Activated CD8-positive, alpha-beta memory T cell treated with anti-CD3 and anti-CD28 coated beads, Interleukin-2, amount 50 U/mL, for 24 hours (primary cell): ENCODE measurements around the gene PPP1CA.
"Not testable (repeated sequence)": the region's sequence is repeated elsewhere in the genome, so short reads cannot be mapped to it uniquely, and the experiment has no call there.

Experiments used
- DNase-seq: peaks from one replicate; pipeline ENCODE4 v3.0.0-alpha.2; 2020; ENCODE audit errors: extremely low read depth

Gene PPP1CA

GRCh38 chr11:67404515-67405195, 3.0 kb upstream of the PPP1CA start:
- no peak for DNase-seq

DNA sequence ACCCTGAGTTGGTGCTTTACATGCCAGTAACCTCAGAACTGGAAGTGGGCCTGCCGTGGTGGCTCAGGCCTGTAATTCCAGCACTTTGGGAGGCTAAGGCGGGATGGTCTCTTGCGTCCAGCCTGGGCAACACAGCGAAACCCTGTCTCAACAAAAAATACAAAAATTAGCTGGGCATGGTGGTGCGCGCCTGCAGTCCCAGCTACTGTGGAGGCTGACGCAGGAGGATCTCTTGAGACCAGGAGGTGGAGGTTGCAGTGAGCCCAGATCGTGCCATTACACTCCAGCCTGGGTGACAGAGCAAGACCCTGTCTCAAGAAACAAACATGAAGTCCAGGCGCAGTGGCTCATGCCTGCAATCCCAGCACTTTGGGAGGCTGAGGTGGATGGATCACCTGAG, 1.4 kb upstream of the PPP1CA start:
- not testable (repeated sequence) for DNase-seq

GRCh38 chr11:67402192-67402839, 658 bp upstream of the PPP1CA start:
- DNase-seq: not testable (repeated sequence)

- no peak for DNase-seq
Measured at GRCh38 chr11:67400942-67401494, 640 bp downstream of the PPP1CA start.

DNA sequence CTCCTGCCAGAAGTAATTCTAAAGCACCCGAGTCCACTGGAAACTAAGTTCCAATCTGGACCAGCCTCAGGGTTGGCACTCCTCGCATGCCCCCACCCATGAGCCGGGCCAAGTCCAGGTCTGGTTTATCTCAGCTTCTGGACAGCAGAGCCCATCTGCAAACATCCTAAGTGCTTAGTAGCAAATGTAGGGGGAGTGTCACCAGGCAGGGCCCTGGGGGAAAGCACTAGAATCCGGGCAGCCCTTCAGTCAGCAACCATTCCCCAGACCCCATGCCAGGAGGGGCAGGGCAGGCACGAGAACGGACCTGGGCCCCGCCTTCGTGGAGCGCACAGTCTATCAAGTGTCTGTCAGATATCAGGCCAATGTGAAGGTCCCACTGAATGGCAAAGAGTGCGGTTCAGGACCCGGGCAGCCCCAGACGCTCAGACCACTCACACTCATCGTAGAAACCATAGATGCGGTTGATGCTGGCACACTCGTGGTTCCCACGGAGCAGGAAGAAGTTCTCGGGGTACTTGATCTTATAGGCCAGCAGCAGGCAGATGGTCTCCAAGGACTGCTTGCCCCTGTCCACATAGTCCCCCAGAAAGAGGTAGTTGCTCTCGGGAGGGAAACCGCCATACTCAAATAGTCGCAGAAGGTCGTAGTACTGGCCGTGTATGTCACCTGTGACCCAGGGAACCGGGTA, 1.3 kb downstream of the PPP1CA start:
- no peak for DNase-seq

DNA sequence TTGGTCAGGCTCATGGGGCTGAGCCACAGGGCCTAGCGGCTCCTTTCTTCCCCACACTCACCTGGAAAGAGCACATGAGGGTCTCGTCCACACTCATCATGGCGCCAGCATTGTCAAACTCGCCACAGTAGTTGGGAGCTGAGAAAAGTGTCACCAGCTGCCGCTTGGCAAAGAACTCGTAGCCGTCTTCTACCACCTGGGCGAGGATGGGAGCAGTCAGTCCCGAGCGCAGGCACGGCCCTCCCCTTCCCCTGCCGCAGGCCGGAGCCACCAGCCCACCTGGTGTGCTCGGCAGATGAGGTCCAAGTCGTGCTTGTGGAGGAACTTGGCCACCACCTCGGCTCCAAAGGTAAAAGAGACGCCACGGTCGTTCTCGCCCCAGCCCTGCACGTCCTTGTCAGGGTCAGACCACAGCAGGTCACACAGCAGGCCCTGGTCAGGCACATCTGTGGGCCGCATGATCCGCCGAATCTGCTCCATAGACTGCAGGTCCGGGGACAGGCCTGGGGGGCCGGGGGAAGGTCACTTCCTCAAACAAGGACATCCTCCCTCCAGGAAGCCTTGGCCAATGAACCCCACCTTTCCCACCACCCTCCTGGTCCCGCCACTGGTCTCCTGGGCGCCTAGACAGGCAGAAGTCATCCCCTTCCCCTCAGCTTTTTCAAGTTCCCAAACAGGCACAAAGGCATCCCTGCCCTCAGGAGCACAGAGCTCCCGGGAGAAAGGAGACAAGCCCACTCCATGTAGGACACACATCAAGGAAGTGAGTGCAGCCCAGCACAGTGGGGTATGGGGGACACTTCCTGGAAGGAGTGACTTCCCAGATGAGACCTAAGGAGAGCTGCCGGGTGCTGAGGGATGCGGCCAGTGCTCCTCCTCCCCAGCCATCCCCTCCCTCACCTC, 2.7 kb downstream of the PPP1CA start:
- no peak for DNase-seq

GRCh38 chr11:67397986-67398660, 3.5 kb downstream of the PPP1CA start:
- no peak for DNase-seq

- DNase-seq: no peak
Measured at GRCh38 chr11:67397536-67397935, 4.1 kb downstream of the PPP1CA start.

DNA sequence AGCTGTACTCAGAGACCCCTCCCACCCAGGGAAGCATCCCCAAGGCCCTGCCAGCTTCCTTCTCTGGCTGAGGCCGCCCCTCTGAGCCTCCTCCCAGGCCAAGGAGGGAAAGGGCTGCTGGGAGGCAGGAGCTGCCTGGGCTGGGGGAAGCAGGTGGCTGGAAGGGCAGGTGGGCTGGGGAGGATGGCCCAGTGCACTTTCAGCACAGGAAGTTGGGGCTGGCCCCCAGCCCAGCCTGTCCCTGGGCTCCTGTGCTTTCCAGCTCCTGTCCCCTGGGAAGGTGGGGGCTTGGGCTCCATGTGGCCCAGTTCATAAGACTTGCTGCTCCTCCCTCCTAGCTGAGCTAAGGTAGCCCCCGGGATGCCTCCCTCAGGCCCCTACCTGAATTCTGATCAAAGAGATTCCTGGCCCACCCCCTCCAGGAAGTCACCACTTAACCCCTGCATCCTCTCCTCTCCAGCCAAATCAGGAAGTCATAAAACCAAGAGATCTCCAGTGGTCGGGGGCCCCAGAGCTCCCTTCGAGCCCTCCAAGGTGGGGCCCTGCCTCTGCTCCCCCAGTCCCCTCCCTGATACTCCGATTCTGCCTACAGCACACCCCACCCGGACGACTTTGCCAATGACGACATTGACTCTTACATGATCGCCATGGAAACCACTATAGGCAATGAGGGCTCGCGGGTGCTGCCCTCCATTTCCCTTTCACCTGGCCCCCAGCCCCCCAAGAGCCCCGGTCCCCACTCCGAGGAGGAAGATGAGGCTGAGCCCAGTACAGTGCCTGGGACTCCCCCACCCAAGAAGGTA, 4.9 kb downstream of the PPP1CA start:
- DNase-seq: no peak

DNA sequence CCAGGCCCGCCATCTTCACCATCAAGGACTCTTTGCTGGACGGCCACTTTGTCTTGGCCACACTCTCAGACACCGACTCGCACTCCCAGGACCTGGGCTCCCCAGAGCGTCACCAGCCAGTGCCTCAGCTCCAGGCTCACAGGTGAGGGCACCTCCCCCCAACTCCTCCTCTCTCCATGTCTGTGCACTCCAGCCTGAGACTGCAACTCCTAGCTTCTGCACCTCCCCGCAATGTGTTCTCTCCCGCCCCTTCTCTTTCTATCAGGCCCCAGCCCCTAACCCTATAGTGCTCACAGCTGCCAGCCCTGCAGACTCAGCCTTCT, 5.4 kb downstream of the PPP1CA start:
- no peak for DNase-seq

GRCh38 chr11:67395555-67396258, 6.0 kb downstream of the PPP1CA start:
- no peak for DNase-seq

GRCh38 chr11:67393990-67394389, 7.7 kb downstream of the PPP1CA start:
- no peak for DNase-seq

DNA sequence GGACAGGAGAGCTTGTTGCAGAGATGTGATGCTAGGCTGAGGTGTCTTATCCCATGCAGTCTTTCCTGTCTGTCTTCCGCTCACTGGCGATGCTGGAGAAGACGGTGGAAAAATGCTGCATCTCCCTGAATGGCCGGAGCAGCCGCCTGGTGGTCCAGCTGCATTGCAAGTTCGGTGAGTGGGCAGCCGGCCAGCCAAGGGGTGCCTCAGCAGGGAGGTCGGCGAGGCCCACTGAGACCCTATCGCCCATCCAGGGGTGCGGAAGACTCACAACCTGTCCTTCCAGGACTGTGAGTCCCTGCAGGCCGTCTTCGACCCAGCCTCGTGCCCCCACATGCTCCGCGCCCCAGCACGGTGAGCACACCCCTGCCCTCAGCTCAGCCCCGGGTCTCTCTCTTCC, 8.2 kb downstream of the PPP1CA start:
- no peak for DNase-seq

- no peak for DNase-seq
Measured at GRCh38 chr11:67392183-67392715, 9.4 kb downstream of the PPP1CA start.

DNA sequence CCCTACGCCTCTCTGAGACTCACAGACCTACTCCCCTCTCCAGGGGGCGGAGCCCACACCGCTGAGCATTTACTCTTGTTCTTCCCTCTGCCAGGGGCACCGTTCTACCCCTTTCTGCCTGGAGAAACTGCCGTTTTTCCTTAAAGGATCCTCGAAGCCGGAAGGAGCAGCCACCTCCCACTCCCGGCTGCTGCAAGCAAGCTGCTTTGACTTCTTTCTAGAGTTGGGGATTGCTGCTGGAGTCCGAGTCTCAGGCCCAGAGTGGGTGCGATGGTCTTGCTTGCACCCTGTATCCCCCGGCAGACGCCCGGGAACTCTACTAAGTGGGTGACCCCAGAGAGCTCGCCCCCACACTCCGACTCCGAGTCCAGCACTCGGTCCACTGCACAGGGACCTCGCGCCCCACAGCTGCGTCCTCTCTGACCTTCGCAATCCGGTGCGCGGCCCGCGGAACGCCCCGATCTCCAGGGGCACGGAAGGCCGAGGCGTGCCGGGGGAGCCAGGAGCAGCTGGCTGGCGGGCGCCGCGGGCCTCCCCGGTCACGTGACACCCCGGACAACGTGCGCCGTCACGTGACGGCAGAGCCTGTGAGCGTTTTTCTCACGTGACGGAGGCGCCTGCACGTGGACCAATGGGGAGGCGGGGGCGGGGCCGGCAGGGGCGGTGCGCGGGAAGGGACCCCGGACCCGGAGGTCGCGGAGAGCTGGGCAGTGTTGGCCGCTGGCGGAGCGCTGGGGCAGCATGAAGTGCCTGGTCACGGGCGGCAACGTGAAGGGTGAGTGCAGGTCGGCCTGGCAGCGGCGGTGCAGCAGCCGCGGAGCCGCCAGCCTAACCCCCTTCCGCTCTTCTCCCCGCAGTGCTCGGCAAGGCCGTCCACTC, 10.1 kb downstream of the PPP1CA start, which contains the start of gene RAD9A:
Gene RAD9A, plus strand, starts transcription at position 683 of the 879 bp plus-strand sequence. Its CDS starts 59 bp downstream, at position 742.
- peak; percentile 81 for DNase-seq

DNA sequence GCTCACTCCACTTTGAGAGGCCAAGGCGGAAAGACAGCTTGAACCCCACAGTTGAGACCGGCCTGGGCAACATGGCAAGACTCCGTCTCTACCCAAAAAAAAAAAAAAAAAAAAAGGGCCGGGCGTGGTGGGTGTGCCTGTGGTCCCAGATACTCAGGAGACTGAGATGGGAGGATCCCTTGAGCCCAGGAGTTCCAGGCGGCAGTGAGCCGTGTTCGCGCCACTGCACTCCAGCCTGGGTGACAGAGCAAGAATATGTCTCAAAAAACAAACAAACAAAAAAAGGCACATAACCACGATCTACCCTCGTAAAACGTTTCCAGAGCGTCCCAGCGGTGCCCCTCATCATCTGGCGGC, 10.7 kb downstream of the PPP1CA start:
- DNase-seq: no peak

GRCh38 chr11:67389477-67389876, 12.2 kb downstream of the PPP1CA start:
- no peak for DNase-seq

GRCh38 chr11:67387518-67387917, 14.1 kb downstream of the PPP1CA start:
- no peak for DNase-seq
